Measurements from ENCODE around the gene ZNF436. TPM values are rescaled to one million over a fixed set of nuclear protein-coding genes. Genes with fewer than 3 reads are reported as not detected.
A peak's percentile ranks its signal among the peaks of the same experiment; 100 is the strongest.

Gene ZNF436
- total and polyA plus RNA-seq, 9 of the 15 experiments (the other 6 are each of a cell fraction or from before 2014, with no cell fraction given): 2.1 to 11.3 (median 6.8) TPM

DNA sequence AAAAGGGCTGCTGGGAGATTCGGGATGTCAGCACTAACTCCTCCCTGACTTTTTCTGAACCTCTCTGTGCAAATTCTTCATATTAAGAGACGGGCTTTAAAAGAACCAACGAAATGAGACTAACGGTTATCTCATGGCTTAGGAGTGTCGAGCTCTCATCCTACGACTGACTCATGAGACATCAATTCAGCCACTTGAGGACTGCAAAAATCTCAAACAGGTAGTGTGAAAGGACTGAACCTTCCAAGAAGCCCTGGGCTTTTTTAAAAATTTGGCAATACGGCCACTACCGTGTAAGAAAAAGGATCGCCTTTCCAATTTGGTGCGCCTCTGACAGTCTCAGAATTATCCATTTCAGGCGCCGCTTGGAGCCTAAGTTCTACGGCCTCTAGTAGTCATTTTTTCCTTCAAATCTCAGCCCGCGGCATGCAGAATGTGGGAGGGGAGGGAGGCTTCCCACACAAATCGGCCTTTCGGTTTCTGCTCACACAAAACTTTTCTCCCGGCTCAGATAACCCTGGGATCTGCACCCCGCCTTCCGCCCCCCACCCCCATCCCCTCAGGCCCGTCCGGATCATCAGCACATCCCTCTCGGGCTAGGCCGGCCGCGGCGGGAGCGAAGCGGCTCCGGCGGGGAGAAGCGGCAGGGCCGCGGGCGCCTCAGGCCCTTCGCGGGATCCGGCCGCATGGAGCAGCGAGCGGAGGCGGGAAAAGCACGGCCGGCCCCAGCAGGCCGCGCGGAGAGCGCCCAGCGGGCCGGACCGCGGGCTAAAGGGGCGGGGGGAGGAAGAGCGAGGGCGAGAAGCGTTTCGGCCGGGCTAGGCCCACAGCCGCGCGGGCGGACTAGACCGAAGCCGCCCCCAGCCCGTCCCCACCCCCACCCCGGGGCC is 26.2 kb downstream of the ZNF436 start (continued):
- TF ChIP-seq, protein P1, sequence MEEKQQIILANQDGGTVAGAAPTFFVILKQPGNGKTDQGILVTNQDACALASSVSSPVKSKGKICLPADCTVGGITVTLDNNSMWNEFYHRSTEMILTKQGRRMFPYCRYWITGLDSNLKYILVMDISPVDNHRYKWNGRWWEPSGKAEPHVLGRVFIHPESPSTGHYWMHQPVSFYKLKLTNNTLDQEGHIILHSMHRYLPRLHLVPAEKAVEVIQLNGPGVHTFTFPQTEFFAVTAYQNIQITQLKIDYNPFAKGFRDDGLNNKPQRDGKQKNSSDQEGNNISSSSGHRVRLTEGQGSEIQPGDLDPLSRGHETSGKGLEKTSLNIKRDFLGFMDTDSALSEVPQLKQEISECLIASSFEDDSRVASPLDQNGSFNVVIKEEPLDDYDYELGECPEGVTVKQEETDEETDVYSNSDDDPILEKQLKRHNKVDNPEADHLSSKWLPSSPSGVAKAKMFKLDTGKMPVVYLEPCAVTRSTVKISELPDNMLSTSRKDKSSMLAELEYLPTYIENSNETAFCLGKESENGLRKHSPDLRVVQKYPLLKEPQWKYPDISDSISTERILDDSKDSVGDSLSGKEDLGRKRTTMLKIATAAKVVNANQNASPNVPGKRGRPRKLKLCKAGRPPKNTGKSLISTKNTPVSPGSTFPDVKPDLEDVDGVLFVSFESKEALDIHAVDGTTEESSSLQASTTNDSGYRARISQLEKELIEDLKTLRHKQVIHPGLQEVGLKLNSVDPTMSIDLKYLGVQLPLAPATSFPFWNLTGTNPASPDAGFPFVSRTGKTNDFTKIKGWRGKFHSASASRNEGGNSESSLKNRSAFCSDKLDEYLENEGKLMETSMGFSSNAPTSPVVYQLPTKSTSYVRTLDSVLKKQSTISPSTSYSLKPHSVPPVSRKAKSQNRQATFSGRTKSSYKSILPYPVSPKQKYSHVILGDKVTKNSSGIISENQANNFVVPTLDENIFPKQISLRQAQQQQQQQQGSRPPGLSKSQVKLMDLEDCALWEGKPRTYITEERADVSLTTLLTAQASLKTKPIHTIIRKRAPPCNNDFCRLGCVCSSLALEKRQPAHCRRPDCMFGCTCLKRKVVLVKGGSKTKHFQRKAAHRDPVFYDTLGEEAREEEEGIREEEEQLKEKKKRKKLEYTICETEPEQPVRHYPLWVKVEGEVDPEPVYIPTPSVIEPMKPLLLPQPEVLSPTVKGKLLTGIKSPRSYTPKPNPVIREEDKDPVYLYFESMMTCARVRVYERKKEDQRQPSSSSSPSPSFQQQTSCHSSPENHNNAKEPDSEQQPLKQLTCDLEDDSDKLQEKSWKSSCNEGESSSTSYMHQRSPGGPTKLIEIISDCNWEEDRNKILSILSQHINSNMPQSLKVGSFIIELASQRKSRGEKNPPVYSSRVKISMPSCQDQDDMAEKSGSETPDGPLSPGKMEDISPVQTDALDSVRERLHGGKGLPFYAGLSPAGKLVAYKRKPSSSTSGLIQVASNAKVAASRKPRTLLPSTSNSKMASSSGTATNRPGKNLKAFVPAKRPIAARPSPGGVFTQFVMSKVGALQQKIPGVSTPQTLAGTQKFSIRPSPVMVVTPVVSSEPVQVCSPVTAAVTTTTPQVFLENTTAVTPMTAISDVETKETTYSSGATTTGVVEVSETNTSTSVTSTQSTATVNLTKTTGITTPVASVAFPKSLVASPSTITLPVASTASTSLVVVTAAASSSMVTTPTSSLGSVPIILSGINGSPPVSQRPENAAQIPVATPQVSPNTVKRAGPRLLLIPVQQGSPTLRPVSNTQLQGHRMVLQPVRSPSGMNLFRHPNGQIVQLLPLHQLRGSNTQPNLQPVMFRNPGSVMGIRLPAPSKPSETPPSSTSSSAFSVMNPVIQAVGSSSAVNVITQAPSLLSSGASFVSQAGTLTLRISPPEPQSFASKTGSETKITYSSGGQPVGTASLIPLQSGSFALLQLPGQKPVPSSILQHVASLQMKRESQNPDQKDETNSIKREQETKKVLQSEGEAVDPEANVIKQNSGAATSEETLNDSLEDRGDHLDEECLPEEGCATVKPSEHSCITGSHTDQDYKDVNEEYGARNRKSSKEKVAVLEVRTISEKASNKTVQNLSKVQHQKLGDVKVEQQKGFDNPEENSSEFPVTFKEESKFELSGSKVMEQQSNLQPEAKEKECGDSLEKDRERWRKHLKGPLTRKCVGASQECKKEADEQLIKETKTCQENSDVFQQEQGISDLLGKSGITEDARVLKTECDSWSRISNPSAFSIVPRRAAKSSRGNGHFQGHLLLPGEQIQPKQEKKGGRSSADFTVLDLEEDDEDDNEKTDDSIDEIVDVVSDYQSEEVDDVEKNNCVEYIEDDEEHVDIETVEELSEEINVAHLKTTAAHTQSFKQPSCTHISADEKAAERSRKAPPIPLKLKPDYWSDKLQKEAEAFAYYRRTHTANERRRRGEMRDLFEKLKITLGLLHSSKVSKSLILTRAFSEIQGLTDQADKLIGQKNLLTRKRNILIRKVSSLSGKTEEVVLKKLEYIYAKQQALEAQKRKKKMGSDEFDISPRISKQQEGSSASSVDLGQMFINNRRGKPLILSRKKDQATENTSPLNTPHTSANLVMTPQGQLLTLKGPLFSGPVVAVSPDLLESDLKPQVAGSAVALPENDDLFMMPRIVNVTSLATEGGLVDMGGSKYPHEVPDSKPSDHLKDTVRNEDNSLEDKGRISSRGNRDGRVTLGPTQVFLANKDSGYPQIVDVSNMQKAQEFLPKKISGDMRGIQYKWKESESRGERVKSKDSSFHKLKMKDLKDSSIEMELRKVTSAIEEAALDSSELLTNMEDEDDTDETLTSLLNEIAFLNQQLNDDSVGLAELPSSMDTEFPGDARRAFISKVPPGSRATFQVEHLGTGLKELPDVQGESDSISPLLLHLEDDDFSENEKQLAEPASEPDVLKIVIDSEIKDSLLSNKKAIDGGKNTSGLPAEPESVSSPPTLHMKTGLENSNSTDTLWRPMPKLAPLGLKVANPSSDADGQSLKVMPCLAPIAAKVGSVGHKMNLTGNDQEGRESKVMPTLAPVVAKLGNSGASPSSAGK (IDR thresholded peaks at IDR 0.05): peak; percentile 82
- TF ChIP-seq RAD51 (IDR thresholded peaks at IDR 0.05; ENCODE audit: borderline replicate concordance, low read depth) (0 out of 2 replicates have a peak, but pooled peaks have one; percentile 8), PHF8 (IDR thresholded peaks at IDR 0.05; ENCODE audit: borderline replicate concordance, low read length) (peak; percentile 7; the same call in 1 of the 2 replicates), TEAD2 (tag; IDR thresholded peaks at IDR 0.05) (no peak), TEAD1 (CRISPR knock-in tag; IDR thresholded peaks at IDR 0.05) (peak in 1 of 2 experiments; percentile 41; a peak in 1 of 4 replicates), PCBP1 (IDR thresholded peaks at IDR 0.05; ENCODE audit: low read depth, low read length, poor library complexity, severe bottlenecking) (peak; percentile 67), ZFP36 (IDR thresholded peaks at IDR 0.05; ENCODE audit: low read depth, low read length, partially characterized antibody) (peak; percentile 23), STAG1 (CRISPR knock-in tag; IDR thresholded peaks at IDR 0.05; ENCODE audit: borderline replicate concordance) (peak; percentile 35; the same call in 1 of the 2 replicates), FOXM1 (IDR thresholded peaks at IDR 0.05; ENCODE audit: low read depth) (no peak), FOXM1 (CRISPR knock-in tag; IDR thresholded peaks at IDR 0.05; ENCODE audit: low read depth) (no peak), NR2C2 (CRISPR knock-in tag; IDR thresholded peaks at IDR 0.05) (0 out of 2 replicates have a peak, but pooled peaks have one; percentile 26), NR2C2 (tag; IDR thresholded peaks at IDR 0.05) (no peak), WHSC1 (IDR thresholded peaks at IDR 0.05; ENCODE audit: low read length) (no peak), RNF2 (IDR thresholded peaks at IDR 0.05) (no peak)
- TF ChIP-seq, protein P2, sequence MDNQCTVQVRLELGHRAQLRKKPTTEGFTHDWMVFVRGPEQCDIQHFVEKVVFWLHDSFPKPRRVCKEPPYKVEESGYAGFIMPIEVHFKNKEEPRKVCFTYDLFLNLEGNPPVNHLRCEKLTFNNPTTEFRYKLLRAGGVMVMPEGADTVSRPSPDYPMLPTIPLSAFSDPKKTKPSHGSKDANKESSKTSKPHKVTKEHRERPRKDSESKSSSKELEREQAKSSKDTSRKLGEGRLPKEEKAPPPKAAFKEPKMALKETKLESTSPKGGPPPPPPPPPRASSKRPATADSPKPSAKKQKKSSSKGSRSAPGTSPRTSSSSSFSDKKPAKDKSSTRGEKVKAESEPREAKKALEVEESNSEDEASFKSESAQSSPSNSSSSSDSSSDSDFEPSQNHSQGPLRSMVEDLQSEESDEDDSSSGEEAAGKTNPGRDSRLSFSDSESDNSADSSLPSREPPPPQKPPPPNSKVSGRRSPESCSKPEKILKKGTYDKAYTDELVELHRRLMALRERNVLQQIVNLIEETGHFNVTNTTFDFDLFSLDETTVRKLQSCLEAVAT (IDR thresholded peaks at IDR 0.05): peak in 1 of 2 experiments; percentile 70; a peak in 2 of 4 replicates
